Measurements from ENCODE around the gene OR4B1.

Gene OR4B1

DNA sequence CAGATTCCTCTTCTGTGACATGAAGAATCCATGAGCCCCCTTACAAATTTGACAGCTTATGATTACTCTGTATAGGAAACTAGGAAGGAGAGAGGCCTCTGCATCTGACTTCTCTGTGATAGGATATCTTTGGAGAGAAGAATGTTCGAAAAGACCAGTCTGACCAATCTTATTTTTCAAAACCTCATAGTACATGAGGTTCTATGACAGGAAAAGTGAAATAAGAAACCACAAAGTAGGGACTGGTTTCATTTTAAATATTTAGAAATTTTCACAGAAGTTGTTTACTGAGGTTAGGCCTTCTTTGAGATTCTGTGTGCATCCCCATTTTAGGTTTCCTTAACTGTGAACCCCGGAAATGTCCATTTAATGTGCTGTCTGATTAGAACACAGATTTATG lies 45.0 kb downstream of the OR4B1 start:
- no peak for DNase-seq (ENCODE audit: low read depth in 2 of 2)

GRCh38 chr11:48263423-48263911 lies 46.9 kb downstream of the OR4B1 start, which contains the start of gene OR4X1:
OR4X1 (plus strand) TSS chr11:48263861; CDS start chr11:48263861, 0 bp downstream.
- DNase-seq (ENCODE audit: low read depth in 2 of 2), result no peak
